Fibroblast of skin of right quadriceps (primary cell): Measurements from ENCODE around the gene USP21.
A peak's percentile ranks its signal among the peaks of the same experiment; 100 is the strongest.

Experiments used
- DNase-seq: peaks from one replicate; pipeline ENCODE4 v3.0.0-alpha.2; 2013

The USP21 gene

DNA sequence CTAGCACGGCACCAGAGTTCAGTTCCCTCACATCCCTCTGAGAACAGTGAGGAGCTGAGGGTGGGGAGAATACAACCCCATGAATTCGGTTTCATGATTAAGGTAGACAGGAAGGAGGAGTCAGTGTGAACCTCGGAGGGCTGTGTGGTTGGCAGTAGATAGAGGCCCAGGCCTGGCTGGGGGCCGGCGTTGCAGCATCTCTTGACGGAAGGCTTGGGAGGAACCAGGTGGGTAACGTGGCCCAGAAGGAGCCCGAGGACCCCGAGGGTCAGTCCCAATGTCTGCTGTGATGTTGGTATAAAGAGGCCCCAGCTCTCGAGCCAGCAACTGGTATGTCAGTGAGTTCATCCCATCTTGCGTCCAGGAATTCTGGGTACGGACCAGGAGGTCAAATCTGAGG is 12.4 kb downstream of the USP21 start:
- no peak for DNase-seq

DNA sequence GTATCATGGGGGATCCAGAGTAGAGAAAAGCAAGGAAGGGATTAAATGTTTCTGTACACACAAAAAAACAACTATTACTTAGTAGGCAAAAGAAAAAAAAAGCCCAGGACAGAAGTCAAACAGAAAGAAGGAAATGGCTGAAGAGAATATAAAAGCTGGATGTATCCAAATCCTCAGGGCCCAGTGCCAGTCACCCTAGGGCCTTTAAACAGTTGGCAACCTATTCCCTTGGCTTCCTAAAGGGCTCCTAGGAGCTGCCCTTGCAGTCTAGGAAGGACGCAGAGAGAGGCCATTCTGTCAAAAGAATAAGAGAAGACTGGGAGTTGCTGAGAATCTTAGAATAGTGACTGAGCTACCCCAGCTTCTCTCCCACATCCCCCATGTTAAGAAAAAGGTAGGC is 13.0 kb downstream of the USP21 start:
- no peak for DNase-seq

DNA sequence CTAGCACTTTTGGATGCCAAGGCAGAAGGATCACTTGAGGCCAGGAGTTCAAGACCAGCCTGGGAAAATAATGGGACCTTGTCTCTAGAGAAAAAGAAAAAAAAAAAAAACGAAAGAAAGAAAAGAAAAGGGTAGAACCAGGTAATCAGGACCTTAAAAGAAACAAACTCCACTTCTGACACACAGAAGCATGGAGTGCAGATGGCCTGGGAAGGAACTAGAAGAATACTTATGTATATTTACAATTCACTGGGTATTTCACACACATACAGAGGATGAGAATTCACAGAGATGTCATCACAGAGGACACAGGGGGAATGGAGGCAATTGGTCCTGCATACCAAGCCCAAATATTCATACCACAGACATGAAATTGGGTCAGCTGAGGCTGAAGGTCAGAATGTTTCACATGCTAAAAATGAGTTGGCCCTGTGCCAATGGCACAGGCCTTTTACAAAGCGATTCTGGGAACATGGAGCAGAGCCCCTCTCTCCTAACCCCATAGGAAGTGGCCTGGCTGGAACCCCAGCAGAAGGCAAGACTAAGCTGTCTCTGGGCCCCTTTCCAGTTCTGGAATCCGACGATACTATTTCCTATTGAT is 13.6 kb downstream of the USP21 start:
- DNase-seq = peak; percentile 93

- no peak for DNase-seq
Observed at GRCh38 chr1:161173711-161174110, 14.4 kb downstream of the USP21 start.

- no peak for DNase-seq
Observed at GRCh38 chr1:161174911-161175310, 15.6 kb downstream of the USP21 start.

- no peak for DNase-seq
Observed at GRCh38 chr1:161175771-161176453, 16.6 kb downstream of the USP21 start.

- no peak for DNase-seq
Observed at GRCh38 chr1:161176468-161177111, 17.3 kb downstream of the USP21 start.

DNA sequence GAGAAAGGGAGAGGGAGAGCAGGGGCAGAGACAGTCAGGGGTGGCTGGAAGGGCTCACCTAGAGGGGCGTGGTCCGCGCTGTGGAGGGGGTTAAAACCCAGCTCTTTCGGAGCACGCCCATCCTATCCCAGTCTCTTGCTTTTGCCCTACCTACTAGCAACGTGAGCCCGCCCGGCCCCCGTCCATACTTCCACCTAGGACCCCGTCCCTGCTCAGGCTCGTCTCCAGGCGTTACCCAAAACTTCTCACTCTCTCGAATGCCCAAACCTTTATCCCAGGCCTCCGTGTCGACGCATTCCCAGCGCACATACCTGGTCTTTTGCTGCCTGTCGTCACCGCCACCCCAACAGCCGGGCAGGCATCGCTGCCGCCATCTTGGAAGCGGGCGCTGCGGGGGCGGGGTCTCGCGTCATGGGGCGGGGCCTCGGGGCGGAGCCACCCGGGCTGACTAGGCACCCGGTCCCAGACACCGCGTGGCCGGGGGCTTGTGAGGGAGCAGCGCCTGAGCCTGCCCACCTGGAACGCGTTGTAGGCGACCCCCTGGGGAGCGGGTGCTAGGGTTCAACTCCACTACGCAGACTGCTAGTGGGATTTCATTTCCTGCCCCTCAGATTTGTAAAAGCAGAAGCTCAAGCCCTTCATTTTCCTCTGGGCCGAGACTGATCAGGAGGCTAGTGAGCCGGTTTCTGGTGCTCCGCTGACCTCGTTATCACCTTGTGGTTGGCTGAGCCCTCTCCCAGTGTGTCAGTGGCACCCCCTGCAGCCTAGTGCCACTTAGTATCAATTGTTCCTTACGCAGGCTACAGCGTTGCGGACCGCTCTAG is 18.0 kb downstream of the USP21 start, which contains the start of gene B4GALT3:
Gene B4GALT3 (minus strand): TSS at position 396 of the 824 bp plus-strand sequence. CDS start 1,447 bp downstream, outside the sequence.
- DNase-seq = peak; percentile 74

- DNase-seq = no peak
Observed at GRCh38 chr1:161177936-161178244, 18.6 kb downstream of the USP21 start.

- DNase-seq = no peak
Observed at GRCh38 chr1:161179698-161180097, 20.4 kb downstream of the USP21 start.

DNA sequence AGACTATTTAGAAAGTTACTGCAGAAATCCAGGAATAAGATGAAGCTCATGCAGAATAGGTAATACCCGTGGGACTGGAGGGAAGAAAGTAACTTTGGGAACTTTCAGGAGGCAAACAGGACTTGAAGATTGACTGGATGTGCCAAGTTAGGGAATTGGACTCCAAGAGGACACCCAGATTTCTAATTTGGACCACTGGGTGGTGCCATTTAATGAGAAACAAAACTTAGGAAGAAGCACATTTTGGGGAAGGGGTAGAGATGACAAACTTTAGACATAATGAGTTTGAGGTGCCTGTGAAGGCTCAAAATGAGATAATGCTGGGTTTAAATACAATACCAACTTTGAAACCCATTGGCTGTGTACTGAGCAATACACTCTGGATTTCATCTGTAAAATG is 21.3 kb downstream of the USP21 start:
- DNase-seq = no peak

DNA sequence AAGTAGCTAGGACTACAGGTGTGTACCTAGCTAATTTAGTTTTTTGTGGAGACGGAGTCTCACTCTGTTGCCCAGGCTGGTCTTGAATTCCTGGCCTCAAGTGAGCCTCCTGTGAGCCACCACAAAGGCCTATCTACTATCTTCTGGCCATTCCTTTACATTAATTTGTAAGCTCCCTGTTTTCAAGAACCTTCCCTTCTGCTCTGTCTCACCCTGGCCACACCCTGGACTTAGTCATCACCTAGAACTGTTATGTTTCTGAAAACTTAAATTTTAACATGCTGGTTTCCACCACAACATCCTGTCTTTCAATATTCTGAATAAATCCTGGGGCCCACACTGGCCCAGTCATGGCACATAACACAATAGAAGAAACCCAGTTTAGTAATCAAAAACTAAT is 22.9 kb downstream of the USP21 start:
- DNase-seq = peak; percentile 53

GRCh38 chr1:161185282-161185682 is 26.0 kb downstream of the USP21 start:
- DNase-seq = peak; percentile 70

DNA sequence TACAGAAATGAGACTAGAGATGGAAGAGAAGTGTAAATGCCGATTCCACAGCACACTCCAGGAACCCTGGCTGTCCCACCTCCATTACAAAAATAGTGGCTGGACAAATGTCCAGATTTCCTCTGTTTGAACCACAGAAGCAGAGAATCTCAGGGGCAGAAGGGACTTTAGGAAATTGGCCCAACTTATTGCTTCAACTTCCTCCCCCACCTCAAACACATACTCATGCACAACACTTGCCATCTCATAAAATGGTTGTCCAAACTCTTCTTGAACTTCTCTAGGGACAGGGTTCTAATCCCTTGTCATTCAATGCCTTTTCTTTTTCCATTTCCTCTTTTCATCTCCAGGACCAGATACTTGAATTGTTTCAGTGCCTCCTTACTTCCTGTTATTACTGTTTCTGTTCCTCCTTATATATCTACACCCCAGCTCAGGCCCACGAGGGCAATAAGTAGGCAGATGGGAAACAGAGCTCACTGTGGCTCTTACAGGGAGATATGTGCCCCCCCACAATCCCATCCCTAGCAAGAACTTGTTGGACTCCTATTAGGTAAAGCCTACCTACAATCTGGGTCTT is 26.5 kb downstream of the USP21 start:
- DNase-seq = no peak

- no peak for DNase-seq
Observed at GRCh38 chr1:161187311-161187710, 28.0 kb downstream of the USP21 start.

GRCh38 chr1:161188381-161188780 is 29.1 kb downstream of the USP21 start:
- no peak for DNase-seq

DNA sequence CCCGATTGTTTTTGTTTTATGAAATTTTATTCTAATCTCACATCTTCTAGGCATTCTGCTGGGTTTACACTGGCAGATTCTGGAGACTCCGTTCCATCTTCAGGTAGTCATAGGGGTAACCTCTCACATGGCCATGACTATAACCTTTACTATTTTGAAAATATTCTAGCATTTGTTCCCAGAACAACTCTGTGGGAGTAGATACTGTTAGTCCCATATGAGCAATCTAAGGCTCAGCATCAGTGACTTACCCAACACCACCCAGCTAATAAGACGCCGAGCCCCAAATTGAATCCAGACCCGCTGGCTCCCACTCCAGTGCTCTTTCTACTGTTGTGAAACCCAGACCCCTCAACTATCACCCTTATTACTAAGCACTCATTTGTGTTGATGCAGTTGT is 29.7 kb downstream of the USP21 start:
- no peak for DNase-seq

DNA sequence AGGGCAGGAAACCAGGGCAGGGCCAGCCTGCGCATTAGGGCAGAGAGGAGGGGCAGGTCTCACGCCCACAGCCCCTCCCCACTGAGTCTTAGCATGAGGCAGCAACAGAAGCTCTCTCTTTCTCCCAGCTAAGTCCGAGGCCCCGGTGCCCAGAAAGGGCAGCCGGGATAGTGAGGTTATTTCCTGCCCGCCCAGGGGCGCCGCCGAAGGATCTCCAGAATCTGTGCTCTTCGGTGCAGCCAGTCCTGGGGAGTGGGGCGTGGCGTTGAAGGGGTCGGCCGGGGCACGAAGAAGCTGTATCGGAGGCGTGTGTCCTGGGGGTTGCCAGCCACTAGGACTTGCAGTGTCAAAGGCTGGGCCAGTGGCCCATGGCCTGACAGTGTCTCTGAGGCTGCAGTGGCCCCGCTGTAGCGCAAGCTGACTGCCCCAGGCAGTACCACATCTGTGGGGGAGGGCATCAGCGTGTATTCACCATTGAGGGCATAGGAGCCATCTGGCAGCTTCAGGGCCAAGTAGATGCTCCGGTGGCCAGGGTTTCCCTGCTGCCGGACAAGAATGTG is 31.7 kb downstream of the USP21 start:
- DNase-seq = no peak

DNA sequence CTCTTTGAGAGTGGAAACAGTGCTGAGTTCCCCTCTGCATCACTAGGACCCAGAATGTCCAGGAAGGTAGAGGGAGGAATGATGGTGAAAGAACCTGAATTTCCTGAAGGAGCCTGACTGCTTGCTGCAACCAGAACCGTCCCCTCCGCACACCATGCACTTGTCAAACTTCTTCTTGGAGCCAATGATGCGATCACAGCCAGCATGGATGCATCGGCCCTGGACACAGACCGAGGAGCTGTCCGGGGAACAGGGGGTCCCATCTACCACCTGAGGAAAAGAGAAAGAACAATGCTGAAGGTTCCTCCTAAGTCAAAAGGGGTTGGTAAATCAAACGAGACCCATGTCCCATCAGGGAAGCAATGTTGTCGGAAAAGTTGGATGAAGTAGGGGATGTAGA is 32.7 kb downstream of the USP21 start:
- DNase-seq = no peak

DNA sequence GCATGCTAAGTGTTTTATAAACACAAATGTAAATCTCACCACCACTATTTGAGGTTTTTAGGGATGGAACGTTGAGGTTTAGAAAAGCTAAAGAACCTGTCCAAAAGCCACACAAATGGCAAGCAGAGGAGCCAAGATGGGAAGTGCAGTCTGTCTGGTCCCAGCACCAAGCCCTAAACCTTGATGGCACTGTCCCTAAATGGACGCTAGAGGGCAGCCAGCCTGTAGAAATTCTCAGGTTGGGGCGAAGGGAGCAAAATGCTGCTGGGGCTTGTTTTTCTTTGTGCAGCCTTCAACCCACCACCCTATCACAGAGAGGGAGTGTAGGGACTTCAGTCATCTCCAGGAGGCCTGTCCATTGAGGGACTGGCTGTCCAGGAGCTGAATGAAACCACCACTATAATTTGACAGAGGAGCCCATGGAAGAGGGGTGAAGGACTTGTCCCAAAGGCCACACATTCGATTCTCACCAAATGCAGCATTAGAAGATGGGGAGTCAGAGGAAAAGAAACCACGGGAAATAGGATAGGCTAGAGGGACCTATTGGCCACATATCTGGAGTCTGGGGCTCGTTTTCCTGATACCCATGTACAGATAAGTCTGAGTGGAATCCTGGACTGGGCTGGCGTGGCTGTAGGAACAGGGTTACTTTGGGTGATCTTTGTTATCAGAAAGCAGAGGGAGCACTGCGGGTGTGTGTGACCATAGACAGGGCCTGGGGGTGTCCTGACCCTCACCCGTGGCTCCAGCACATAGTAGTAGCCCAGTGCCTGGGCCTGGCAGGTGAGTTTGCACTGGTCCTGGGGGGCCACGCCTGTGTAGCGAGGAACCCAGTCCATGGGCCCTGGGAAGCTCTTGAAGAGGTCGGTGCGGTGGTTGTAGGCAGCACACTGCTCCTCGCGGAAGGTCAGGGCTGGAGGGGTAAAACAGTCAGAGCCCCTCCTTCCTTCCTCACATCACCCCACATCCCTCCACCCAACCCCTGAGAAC is 33.5 kb downstream of the USP21 start:
- peak; percentile 64 for DNase-seq

DNA sequence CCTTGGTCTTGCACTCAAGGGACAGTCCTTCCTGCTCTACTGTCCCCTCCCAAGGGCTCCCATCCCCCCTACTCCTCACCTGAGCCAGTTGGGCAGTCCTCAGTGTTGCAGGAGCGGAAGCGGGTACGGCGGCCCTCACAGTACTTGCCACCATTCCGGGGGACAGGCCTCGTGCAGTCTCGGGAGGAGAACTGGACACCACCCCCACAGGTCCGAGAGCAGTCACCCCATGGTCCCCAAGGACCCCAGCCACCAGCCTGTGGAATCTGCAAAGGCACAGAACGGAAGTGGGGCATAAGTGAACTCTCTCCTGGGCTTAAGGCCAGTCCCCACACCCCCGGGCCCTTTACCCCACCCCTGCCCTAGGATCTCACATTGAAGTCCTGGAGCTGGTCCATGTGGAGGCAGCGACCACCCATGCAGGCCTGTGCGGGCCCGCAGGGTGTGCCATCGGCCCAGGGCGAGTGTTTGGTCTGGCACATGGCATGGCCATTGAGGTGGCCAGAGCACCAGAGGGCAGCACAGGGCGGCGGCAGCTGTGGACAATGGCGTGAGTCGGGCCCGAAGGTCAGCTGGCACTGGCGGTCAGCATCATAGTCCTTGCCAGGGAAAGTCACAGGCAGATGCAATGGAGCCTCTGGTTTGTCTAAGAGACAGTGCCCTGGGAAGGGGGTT is 34.4 kb downstream of the USP21 start:
- no peak for DNase-seq
